Body of pancreas (tissue), 4 donors: ENCODE measurements around the gene GOLGA7B.

Experiments used
- POLR2A ChIP-seq, 3 donors: fragments of 450-650 bp; IDR thresholded peaks; one replicate each; pipeline ENCODE4 v1.6.1; 2016; ENCODE audit warnings: antibody characterized with exemption in 3 of 3, mild to moderate bottlenecking in 2 of 3
- TF ChIP-seq, protein P1 (sequence below), 7 experiments: fragments of 450-650 bp in 4 of 7; fragments of 200-600 bp in 3 of 7; sonication (generic) in 3 of 7; IDR thresholded peaks; one replicate each; pipeline ENCODE4 v1.5.1; 2016 to 2019; ENCODE audit warnings: antibody characterized with exemption in 7 of 7

- TF ChIP-seq POLR2A (IDR thresholded peaks at IDR 0.05), result no peak
- TF ChIP-seq, protein P1, sequence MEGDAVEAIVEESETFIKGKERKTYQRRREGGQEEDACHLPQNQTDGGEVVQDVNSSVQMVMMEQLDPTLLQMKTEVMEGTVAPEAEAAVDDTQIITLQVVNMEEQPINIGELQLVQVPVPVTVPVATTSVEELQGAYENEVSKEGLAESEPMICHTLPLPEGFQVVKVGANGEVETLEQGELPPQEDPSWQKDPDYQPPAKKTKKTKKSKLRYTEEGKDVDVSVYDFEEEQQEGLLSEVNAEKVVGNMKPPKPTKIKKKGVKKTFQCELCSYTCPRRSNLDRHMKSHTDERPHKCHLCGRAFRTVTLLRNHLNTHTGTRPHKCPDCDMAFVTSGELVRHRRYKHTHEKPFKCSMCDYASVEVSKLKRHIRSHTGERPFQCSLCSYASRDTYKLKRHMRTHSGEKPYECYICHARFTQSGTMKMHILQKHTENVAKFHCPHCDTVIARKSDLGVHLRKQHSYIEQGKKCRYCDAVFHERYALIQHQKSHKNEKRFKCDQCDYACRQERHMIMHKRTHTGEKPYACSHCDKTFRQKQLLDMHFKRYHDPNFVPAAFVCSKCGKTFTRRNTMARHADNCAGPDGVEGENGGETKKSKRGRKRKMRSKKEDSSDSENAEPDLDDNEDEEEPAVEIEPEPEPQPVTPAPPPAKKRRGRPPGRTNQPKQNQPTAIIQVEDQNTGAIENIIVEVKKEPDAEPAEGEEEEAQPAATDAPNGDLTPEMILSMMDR (IDR thresholded peaks at IDR 0.05), result no peak
Observed at GRCh38 chr10:97863808-97864207, 14.2 kb downstream of the GOLGA7B start.
